ENCODE measurements around the gene XDH. TPM values are rescaled to one million over a fixed set of nuclear protein-coding genes. Genes with fewer than 3 reads are reported as not detected.

The XDH gene
- total and polyA plus RNA-seq, 9 of the 15 experiments (the other 6 are each of a cell fraction or from before 2014, with no cell fraction given) = 0.04 to 0.06 TPM; not detected in 7

GRCh38 chr2:31383471-31384153, 30.9 kb downstream of the XDH start:
- intact Hi-C loops (cut with micrococcal nuclease) (no loop called here), in situ Hi-C loops (cut with MboI) (no loop called here)
- ChIA-PET POLR2A (no interaction called here), CTCF (ENCODE audit: low intra/inter-chr PET ratio) (interaction anchor here (0.6 kb wide), 1 partner anchor 77 kb away, joined by 3 read pairs; no protein-coding TSS in a partner anchor)
- H3K9ac ChIP-seq (ENCODE audit: insufficient read depth in 1 of 2, low read depth in 2 of 2, low read length in 2 of 2) = no peak overlapping the region
- H3K36me3 ChIP-seq (ENCODE audit: control insufficient read depth, insufficient read depth, low read length) = no peaks in the 10 kb centered on the region
- no peak for DNase-seq (ENCODE audit: extremely low read depth in 1 of 4, low spot score in 3 of 4)
- no TSS peak for BruUV-seq (replicated peaks)
- H4K20me1 ChIP-seq (replicated peaks; ENCODE audit: control insufficient read depth, insufficient read depth, low read length) = 0 out of 2 replicates have a peak, but pooled peaks cover 3% of the 10 kb centered on the region
- WGBS (ENCODE audit: insufficient coverage, low coverage, missing lambda C conversion rate) = 1% methylated on average over 6 of the region's 6 CpGs
- no peak for ATAC-seq
- H3K9me3 ChIP-seq (replicated peaks; ENCODE audit: control insufficient read depth, insufficient read depth, low read depth, low read length) = no peaks in the 10 kb centered on the region
- no peak overlapping the region for H2AFZ ChIP-seq (ENCODE audit: low read depth, low read length)
- H3K4me3 ChIP-seq = no peak overlapping the region
- peaks cover 0 to 24% of the 10 kb centered on the region in 2 experiments; a peak in 2 of 5 replicates for H3K27me3 ChIP-seq (ENCODE audit: control insufficient read depth in 2 of 2, insufficient read depth in 2 of 2, low read length in 2 of 2)
- FAIRE-seq = no peak
- H3K4me1 ChIP-seq (replicated peaks in 1 of 2; ENCODE audit: control insufficient read depth in 2 of 2, insufficient read depth in 2 of 2, low read length in 2 of 2) = no peaks in the 10 kb centered on the region
- H3K27ac ChIP-seq (ENCODE audit: extremely low read depth, low read depth, low read length) = no peak overlapping the region
- H3K4me2 ChIP-seq (ENCODE audit: insufficient read depth, low read length) = no peak overlapping the region
- H3K79me2 ChIP-seq (ENCODE audit: control insufficient read depth, insufficient read depth, low read length) = no peaks in the 10 kb centered on the region
- H3K9me1 ChIP-seq (ENCODE audit: control insufficient read depth, insufficient read depth, low read length) = no peaks in the 10 kb centered on the region
- TF ChIP-seq ETS2 (tag; IDR thresholded peaks at IDR 0.05; ENCODE audit: borderline replicate concordance, poor library complexity, severe bottlenecking) = no peak
- no peak for TF ChIP-seq EZH2 (IDR thresholded peaks at IDR 0.05; ENCODE audit: borderline replicate concordance, low read depth, low read length)
- no peak for TF ChIP-seq ZBTB17 (CRISPR knock-in tag; IDR thresholded peaks at IDR 0.05)
- TF ChIP-seq ZNF217 (CRISPR knock-in tag; IDR thresholded peaks at IDR 0.05) = no peak
- no peak for TF ChIP-seq ZNF274 (IDR thresholded peaks at IDR 0.05; ENCODE audit: borderline replicate concordance, low read depth, low read length)
- TF ChIP-seq ZBTB43 (CRISPR knock-in tag; IDR thresholded peaks at IDR 0.05) = no peak
- TF ChIP-seq, protein P1, sequence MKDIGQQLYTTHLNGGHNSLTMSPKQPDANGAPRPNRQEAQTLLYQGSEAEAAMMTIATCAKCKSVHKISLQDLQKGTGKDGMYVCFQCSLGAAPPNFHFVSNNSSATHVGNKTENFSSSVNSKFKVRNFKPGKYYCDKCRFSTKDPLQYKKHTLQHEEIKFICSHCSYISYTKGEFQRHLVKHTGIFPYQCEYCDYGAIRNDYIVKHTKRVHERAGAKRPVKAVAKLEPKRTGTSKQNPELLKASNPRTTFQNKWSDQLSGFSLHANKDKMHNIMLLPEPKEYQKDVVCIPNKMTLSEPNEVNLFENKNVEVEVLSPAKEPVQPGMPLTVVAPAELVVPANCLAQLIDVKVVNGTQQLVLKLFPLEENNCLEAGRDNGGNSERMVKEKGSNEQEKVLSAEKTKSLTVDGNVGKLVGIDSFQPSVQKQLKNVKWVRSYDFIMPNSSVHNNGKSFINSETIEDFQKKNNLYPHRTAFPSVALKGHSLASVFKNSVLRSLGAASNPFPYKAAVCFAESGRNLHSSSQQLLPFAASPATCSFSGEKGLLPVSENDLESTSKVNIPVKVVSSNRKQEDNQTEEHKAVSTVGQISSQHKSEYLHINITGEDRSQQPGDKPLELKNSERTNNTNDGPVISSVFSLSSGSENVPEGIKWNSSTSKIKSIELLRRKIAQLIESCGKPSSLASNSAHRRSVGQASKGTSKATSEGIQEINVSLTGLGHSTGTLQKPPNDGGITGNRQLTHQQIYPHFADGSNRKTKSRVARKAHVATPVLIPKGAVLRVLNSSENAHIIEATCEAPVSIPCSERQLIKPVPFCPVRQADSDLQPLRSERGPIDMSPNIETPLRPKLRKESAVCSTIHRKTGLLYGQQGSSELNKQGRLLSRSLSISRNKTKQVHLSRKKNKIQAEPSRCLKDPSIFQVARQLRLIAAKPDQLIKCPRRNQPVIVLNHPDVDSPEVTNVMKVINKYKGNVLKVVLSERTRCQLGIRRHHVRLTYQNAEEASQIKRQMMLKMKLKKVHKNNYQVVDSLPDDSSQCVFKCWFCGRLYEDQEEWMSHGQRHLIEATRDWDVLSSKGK (CRISPR knock-in tag; IDR thresholded peaks at IDR 0.05) = no peak
- TF ChIP-seq EP300 (IDR thresholded peaks at IDR 0.05; ENCODE audit: low read length) = no peak
- TF ChIP-seq ZNF449 (CRISPR knock-in tag; IDR thresholded peaks at IDR 0.05) = no peak
- no peak for TF ChIP-seq DPF2 (IDR thresholded peaks at IDR 0.05)
- TF ChIP-seq TRIM28 (IDR thresholded peaks at IDR 0.05) = no peak
- TF ChIP-seq RFX1 (IDR thresholded peaks at IDR 0.05) = no peak
- TF ChIP-seq CXXC5 (CRISPR knock-in tag; IDR thresholded peaks at IDR 0.05) = no peak
- TF ChIP-seq CREB3 (tag; conservative IDR thresholded peaks at IDR 0.05; ENCODE audit: low read depth) = no peak
- TF ChIP-seq RFX5 (IDR thresholded peaks at IDR 0.05; ENCODE audit: low read depth, low read length) = no peak
- TF ChIP-seq RBM25 (IDR thresholded peaks at IDR 0.05; ENCODE audit: low read depth, low read length, severe bottlenecking) = no peak

Measured in K562 (cell line).